Activated naive CD8-positive, alpha-beta T cell (primary cell): ENCODE measurements around the gene TRIM74.
"Not testable (repeated sequence)": the region's sequence is repeated elsewhere in the genome, so short reads cannot be mapped to it uniquely, and the experiment has no call there.

Source experiments
- H3K27ac Mint-ChIP-seq: one replicate; pipeline ENCODE4 v1.8.0; 2021; ENCODE audit warnings: mixed read lengths
- H3K27me3 Mint-ChIP-seq: one replicate; pipeline ENCODE4 v1.8.0; 2021; ENCODE audit warnings: mixed read lengths
- H3K36me3 Mint-ChIP-seq: one replicate; pipeline ENCODE4 v1.8.0; 2021; ENCODE audit warnings: mixed read lengths
- H3K4me1 Mint-ChIP-seq: one replicate; pipeline ENCODE4 v1.8.0; 2021; ENCODE audit warnings: low read depth, mixed read lengths
- H3K4me3 Mint-ChIP-seq: one replicate; pipeline ENCODE4 v1.8.0; 2021; ENCODE audit warnings: mild to moderate bottlenecking, mixed read lengths
- H3K9me3 Mint-ChIP-seq: one replicate; pipeline ENCODE4 v1.8.0; 2021; ENCODE audit warnings: low read depth, mixed read lengths

Gene TRIM74

GRCh38 chr7:72966892-72967291 lies 2.4 kb downstream of the TRIM74 start:
- H3K36me3 Mint-ChIP-seq, H3K27ac Mint-ChIP-seq, H3K4me1 Mint-ChIP-seq, H3K27me3 Mint-ChIP-seq, H3K9me3 Mint-ChIP-seq, H3K4me3 Mint-ChIP-seq: not testable (repeated sequence)

GRCh38 chr7:72965186-72965975 lies 3.9 kb downstream of the TRIM74 start:
- not testable (repeated sequence) for H3K4me1 Mint-ChIP-seq, H3K9me3 Mint-ChIP-seq, H3K4me3 Mint-ChIP-seq, H3K36me3 Mint-ChIP-seq, H3K27ac Mint-ChIP-seq, H3K27me3 Mint-ChIP-seq

GRCh38 chr7:72963056-72963455 lies 6.2 kb downstream of the TRIM74 start:
- H3K36me3 Mint-ChIP-seq, H3K27me3 Mint-ChIP-seq, H3K4me3 Mint-ChIP-seq, H3K4me1 Mint-ChIP-seq, H3K27ac Mint-ChIP-seq, H3K9me3 Mint-ChIP-seq: not testable (repeated sequence)

GRCh38 chr7:72961346-72961650 lies 8.0 kb downstream of the TRIM74 start:
- not testable (repeated sequence) for H3K9me3 Mint-ChIP-seq, H3K27ac Mint-ChIP-seq, H3K4me1 Mint-ChIP-seq

GRCh38 chr7:72960626-72961345 lies 8.5 kb downstream of the TRIM74 start:
- not testable (repeated sequence) for H3K36me3 Mint-ChIP-seq, H3K27me3 Mint-ChIP-seq, H3K4me1 Mint-ChIP-seq, H3K4me3 Mint-ChIP-seq, H3K27ac Mint-ChIP-seq, H3K9me3 Mint-ChIP-seq

More at GRCh38 chr7:72961346-72961650, 8.0 kb downstream of the TRIM74 start:
- not testable (repeated sequence) for H3K27me3 Mint-ChIP-seq, H3K4me3 Mint-ChIP-seq, H3K36me3 Mint-ChIP-seq

- H3K27me3 Mint-ChIP-seq, H3K4me1 Mint-ChIP-seq, H3K9me3 Mint-ChIP-seq, H3K27ac Mint-ChIP-seq, H3K4me3 Mint-ChIP-seq, H3K36me3 Mint-ChIP-seq: not testable (repeated sequence)
Observed at GRCh38 chr7:72960029-72960428, 9.2 kb downstream of the TRIM74 start.

GRCh38 chr7:72954563-72955198 lies 14.6 kb downstream of the TRIM74 start:
- H3K4me1 Mint-ChIP-seq, H3K27ac Mint-ChIP-seq, H3K36me3 Mint-ChIP-seq, H3K9me3 Mint-ChIP-seq, H3K27me3 Mint-ChIP-seq: not testable (repeated sequence)
- peak overlapping the region; percentile 82 for H3K4me3 Mint-ChIP-seq

- not testable (repeated sequence) for H3K4me3 Mint-ChIP-seq, H3K9me3 Mint-ChIP-seq
Observed at GRCh38 chr7:72953901-72954562, 15.2 kb downstream of the TRIM74 start.

GRCh38 chr7:72950432-72950831 lies 18.8 kb downstream of the TRIM74 start:
- H3K27me3 Mint-ChIP-seq, H3K36me3 Mint-ChIP-seq, H3K4me1 Mint-ChIP-seq, H3K4me3 Mint-ChIP-seq, H3K9me3 Mint-ChIP-seq, H3K27ac Mint-ChIP-seq: not testable (repeated sequence)

More at GRCh38 chr7:72953901-72954562, 15.2 kb downstream of the TRIM74 start:
- H3K4me1 Mint-ChIP-seq, H3K27ac Mint-ChIP-seq, H3K27me3 Mint-ChIP-seq, H3K36me3 Mint-ChIP-seq: not testable (repeated sequence)

GRCh38 chr7:72949686-72950085 lies 19.6 kb downstream of the TRIM74 start:
- H3K4me1 Mint-ChIP-seq, H3K27ac Mint-ChIP-seq, H3K27me3 Mint-ChIP-seq, H3K9me3 Mint-ChIP-seq, H3K36me3 Mint-ChIP-seq, H3K4me3 Mint-ChIP-seq: not testable (repeated sequence)

- H3K36me3 Mint-ChIP-seq, H3K4me3 Mint-ChIP-seq, H3K4me1 Mint-ChIP-seq, H3K27me3 Mint-ChIP-seq, H3K27ac Mint-ChIP-seq, H3K9me3 Mint-ChIP-seq: not testable (repeated sequence)
Observed at GRCh38 chr7:72949276-72949675, 20.0 kb downstream of the TRIM74 start.

GRCh38 chr7:72948714-72949113 lies 20.6 kb downstream of the TRIM74 start:
- not testable (repeated sequence) for H3K4me3 Mint-ChIP-seq, H3K27me3 Mint-ChIP-seq, H3K36me3 Mint-ChIP-seq, H3K4me1 Mint-ChIP-seq, H3K27ac Mint-ChIP-seq, H3K9me3 Mint-ChIP-seq

GRCh38 chr7:72946130-72946745 lies 23.0 kb downstream of the TRIM74 start:
- not testable (repeated sequence) for H3K4me1 Mint-ChIP-seq, H3K9me3 Mint-ChIP-seq, H3K27me3 Mint-ChIP-seq, H3K4me3 Mint-ChIP-seq, H3K27ac Mint-ChIP-seq, H3K36me3 Mint-ChIP-seq

GRCh38 chr7:72945597-72945996 lies 23.7 kb downstream of the TRIM74 start:
- H3K4me1 Mint-ChIP-seq, H3K9me3 Mint-ChIP-seq, H3K27me3 Mint-ChIP-seq, H3K27ac Mint-ChIP-seq, H3K4me3 Mint-ChIP-seq, H3K36me3 Mint-ChIP-seq: not testable (repeated sequence)

- H3K27me3 Mint-ChIP-seq, H3K27ac Mint-ChIP-seq, H3K4me1 Mint-ChIP-seq, H3K4me3 Mint-ChIP-seq, H3K9me3 Mint-ChIP-seq, H3K36me3 Mint-ChIP-seq: not testable (repeated sequence)
Observed at GRCh38 chr7:72944937-72945336, 24.3 kb downstream of the TRIM74 start.
